ENCODE results near the gene MYO1D.

DNA sequence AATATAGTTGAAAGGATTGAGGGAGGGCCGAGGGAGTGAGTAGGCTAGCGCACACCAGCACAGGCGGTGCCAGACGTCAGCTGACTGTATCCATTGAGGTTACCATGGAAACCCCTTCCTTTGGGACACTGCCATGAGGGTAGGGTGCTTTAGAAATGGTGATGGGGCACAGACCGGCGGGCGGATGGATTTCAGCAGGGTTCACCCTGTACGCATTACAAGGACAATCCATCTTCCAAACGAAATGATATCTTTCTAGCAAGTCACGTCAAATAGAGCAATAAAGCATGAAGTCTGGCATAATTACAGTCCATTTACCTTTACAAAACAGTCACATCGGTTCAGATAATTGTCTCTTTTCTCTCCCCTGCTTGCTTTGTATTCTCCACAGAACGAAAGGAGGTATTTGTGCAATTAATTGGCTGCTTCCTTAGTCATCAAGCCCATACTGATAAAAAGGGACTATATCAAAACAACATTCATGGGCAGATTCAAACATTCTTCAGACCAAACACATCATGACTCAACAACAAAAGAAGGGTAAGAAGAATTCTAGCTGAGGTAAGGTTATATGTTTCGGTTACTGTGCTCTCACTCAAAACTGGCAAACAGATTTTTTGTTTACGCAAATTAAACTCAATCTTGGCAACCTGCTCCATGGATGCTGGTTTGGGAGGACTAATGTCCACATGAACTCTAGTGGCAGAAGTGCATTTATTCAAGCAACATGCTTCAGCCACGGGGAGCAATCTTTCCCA is 249.5 kb downstream of the MYO1D start:
- no peak for TF ChIP-seq EZH2 (IDR thresholded peaks at IDR 0.05; ENCODE audit: borderline replicate concordance, insufficient read depth, low read depth, low read length, poor library complexity, severe bottlenecking)
- TF ChIP-seq, protein P1, sequence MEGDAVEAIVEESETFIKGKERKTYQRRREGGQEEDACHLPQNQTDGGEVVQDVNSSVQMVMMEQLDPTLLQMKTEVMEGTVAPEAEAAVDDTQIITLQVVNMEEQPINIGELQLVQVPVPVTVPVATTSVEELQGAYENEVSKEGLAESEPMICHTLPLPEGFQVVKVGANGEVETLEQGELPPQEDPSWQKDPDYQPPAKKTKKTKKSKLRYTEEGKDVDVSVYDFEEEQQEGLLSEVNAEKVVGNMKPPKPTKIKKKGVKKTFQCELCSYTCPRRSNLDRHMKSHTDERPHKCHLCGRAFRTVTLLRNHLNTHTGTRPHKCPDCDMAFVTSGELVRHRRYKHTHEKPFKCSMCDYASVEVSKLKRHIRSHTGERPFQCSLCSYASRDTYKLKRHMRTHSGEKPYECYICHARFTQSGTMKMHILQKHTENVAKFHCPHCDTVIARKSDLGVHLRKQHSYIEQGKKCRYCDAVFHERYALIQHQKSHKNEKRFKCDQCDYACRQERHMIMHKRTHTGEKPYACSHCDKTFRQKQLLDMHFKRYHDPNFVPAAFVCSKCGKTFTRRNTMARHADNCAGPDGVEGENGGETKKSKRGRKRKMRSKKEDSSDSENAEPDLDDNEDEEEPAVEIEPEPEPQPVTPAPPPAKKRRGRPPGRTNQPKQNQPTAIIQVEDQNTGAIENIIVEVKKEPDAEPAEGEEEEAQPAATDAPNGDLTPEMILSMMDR (IDR thresholded peaks at IDR 0.05) = no peak
